Calu3 (cell line): ENCODE measurements around the gene ZDHHC23. TPM values are rescaled to one million over a fixed set of nuclear protein-coding genes. Genes with fewer than 3 reads are reported as not detected.

Experiments
- Bru-seq: library from RNA; stranded (reverse); fragments of 400-500 nt; gene quantifications from one replicate; lab custom pipeline; 2021; lab: Mats Ljungman, UMichigan
- BruChase-seq, 2 experiments: library from RNA; stranded (reverse); fragments of 400-500 nt; gene quantifications; one replicate each; lab custom pipeline; 2021; lab: Mats Ljungman, UMichigan
- BruUV-seq: library from RNA; stranded (reverse); fragments of 400-500 nt; replicated peaks from 2 replicates; lab custom pipeline; 2021; lab: Mats Ljungman, UMichigan
- CTCF ChIA-PET: fragments of 300-600 bp; sonication (Branson Sonifier 250); formaldehyde crosslinking; loops from one replicate; lab custom pipeline; 2022; ENCODE audit warnings: antibody characterized with exemption; lab: Charles Lee
- DNase-seq: peaks from one replicate; pipeline ENCODE4 v3.0.0; 2022
- H3K27ac Mint-ChIP-seq: one replicate; pipeline ENCODE4 v1.8.0; 2022; ENCODE audit warnings: mixed read lengths; ENCODE audit not compliant: unreplicated experiment
- H3K27me3 Mint-ChIP-seq: one replicate; pipeline ENCODE4 v1.8.0; 2022; ENCODE audit warnings: mixed read lengths; ENCODE audit not compliant: unreplicated experiment
- H3K36me3 Mint-ChIP-seq: one replicate; pipeline ENCODE4 v1.8.0; 2022; ENCODE audit warnings: mild to moderate bottlenecking, moderate library complexity, mixed read lengths; ENCODE audit not compliant: insufficient read depth, unreplicated experiment
- H3K4me1 Mint-ChIP-seq: one replicate; pipeline ENCODE4 v1.8.0; 2022; ENCODE audit warnings: mild to moderate bottlenecking, low read depth, mixed read lengths; ENCODE audit not compliant: unreplicated experiment
- H3K4me3 Mint-ChIP-seq: one replicate; pipeline ENCODE4 v1.8.0; 2022; ENCODE audit warnings: mild to moderate bottlenecking, low read depth, moderate library complexity, mixed read lengths; ENCODE audit not compliant: unreplicated experiment
- H3K9me3 Mint-ChIP-seq: one replicate; pipeline ENCODE4 v1.8.0; 2022; ENCODE audit warnings: low read depth, mixed read lengths; ENCODE audit not compliant: unreplicated experiment
- CTCF ChIP-seq: fragments of 200-600 bp; IDR thresholded peaks from one replicate; pipeline ENCODE4 v1.8.0; 2022; ENCODE audit warnings: antibody characterized with exemption; ENCODE audit not compliant: unreplicated experiment
- intact Hi-C: fragments of 100-400 bp; cut with micrococcal nuclease; formaldehyde crosslinking; loops from one replicate; pipeline ENCODE4 v1.10.0; 2022; ENCODE audit not compliant: unreplicated experiment
- long read RNA-seq: library from polyadenylated mRNA; stranded (forward); transcript quantifications from one replicate; pipeline ENCODE4 v2.0.0, GENCODE V29; 2022
- total RNA-seq: library from RNA; stranded (reverse); gene quantifications from 2 replicates; pipeline ENCODE4 v1.2.3, GENCODE V29; 2022

Gene ZDHHC23
- total RNA-seq (17.8 and 22.0 TPM in 2 replicates), Bru-seq, nascent RNA (percentile 57 among the genes with signal in this experiment), BruChase-seq, experiment 1, labeled RNA remaining after a 6-hour chase (percentile 82 among the genes with signal in this experiment), BruChase-seq, experiment 2, labeled RNA remaining after a 2-hour chase (percentile 77 among the genes with signal in this experiment)
- long read RNA-seq, partial matches to known transcripts = 5 of 19 reads
- long read RNA-seq, other reads (novel, unspliced or antisense) = 14 of 19 reads

- intact Hi-C loops = no loop called here
- no peak for TF ChIP-seq CTCF
- Mint-ChIP-seq H3K27ac (no peak within 1 kb of the TSS), H3K27me3 (no peaks in the 10 kb centered on the region), H3K9me3 (no peaks in the 10 kb centered on the region), H3K4me3 (peak within 1 kb of the TSS; percentile 77), H3K36me3 (peaks cover 26% of the 10 kb centered on the region), H3K4me1 (peaks cover 20% of the 10 kb centered on the region)
- no TSS peak for BruUV-seq
- CTCF ChIA-PET = interaction anchor here (0.6 kb wide), 1 partner anchor 106 kb away, joined by 3 read pairs; no protein-coding TSS in a partner anchor
- DNase-seq = peak; percentile 85
Measured at GRCh38 chr3:113947372-113948014, at the start of gene ZDHHC23. TSS of gene ZDHHC23 (plus strand) at chr3:113948013. CDS start at chr3:113948803, 790 bp downstream.

- no peaks in the 10 kb centered on the region for H3K9me3 Mint-ChIP-seq
- H3K36me3 Mint-ChIP-seq = no peaks in the 10 kb centered on the region
- intact Hi-C loops = no loop called here
- no peak overlapping the region for H3K27ac Mint-ChIP-seq
- no peak for DNase-seq
- TF ChIP-seq CTCF = no peak
- H3K4me1 Mint-ChIP-seq = peaks cover 22% of the 10 kb centered on the region
- H3K4me3 Mint-ChIP-seq = no peak overlapping the region
- no TSS peak for BruUV-seq
- CTCF ChIA-PET = interaction anchor here (0.5 to 1.2 kb wide), 2 partner anchors 14 to 702 kb away, joined by 3 read pairs; no protein-coding TSS in a partner anchor
- no peaks in the 10 kb centered on the region for H3K27me3 Mint-ChIP-seq
Measured at GRCh38 chr3:113898892-113899291, 48.9 kb upstream of the ZDHHC23 start.

- DNase-seq = no peak
- no peaks in the 10 kb centered on the region for H3K36me3 Mint-ChIP-seq
- no peak for TF ChIP-seq CTCF
- no peaks in the 10 kb centered on the region for H3K4me1 Mint-ChIP-seq
- intact Hi-C loops = no loop called here
- CTCF ChIA-PET = no interaction called here
- H3K9me3 Mint-ChIP-seq = no peaks in the 10 kb centered on the region
- H3K27me3 Mint-ChIP-seq = no peaks in the 10 kb centered on the region
- BruUV-seq = no TSS peak
- H3K27ac Mint-ChIP-seq = no peak overlapping the region
- H3K4me3 Mint-ChIP-seq = no peak overlapping the region
Measured at GRCh38 chr3:113906568-113907140, 41.2 kb upstream of the ZDHHC23 start.

- no peak for DNase-seq
- H3K4me3 Mint-ChIP-seq = no peak overlapping the region
- H3K4me1 Mint-ChIP-seq = no peaks in the 10 kb centered on the region
- BruUV-seq = no TSS peak
- H3K9me3 Mint-ChIP-seq = no peaks in the 10 kb centered on the region
- no peak for TF ChIP-seq CTCF
- intact Hi-C loops = no loop called here
- no peaks in the 10 kb centered on the region for H3K27me3 Mint-ChIP-seq
- H3K27ac Mint-ChIP-seq = no peak overlapping the region
- no peaks in the 10 kb centered on the region for H3K36me3 Mint-ChIP-seq
- CTCF ChIA-PET = no interaction called here
Measured at GRCh38 chr3:113908133-113908532, 39.7 kb upstream of the ZDHHC23 start.
